Epithelial cell of proximal tubule (primary cell): Measurements from ENCODE around the gene OR2A12. TPM values are rescaled to one million over a fixed set of nuclear protein-coding genes. Genes with fewer than 3 reads are reported as not detected.

Source experiments
- DNase-seq: peaks from one replicate; pipeline ENCODE4 v3.0.0-alpha.2; 2011; ENCODE audit warnings: low read depth
- H3K4me3 ChIP-seq: 2 replicates; pipeline ENCODE4 v1.5.1; 2011; ENCODE audit warnings: low read depth, mild to moderate bottlenecking, low read length
- total RNA-seq: library from RNA; depleted of rRNA; stranded (reverse); fragments of >200 nt; gene quantifications from 2 replicates; pipeline ENCODE4 v1.2.3, GENCODE V29; 2015
- TF ChIP-seq, protein P1 (sequence below): conservative IDR thresholded peaks from 2 replicates; pipeline ENCODE4 v1.5.1; 2012; ENCODE audit warnings: low read depth, mild to moderate bottlenecking, low read length

OR2A12 gene
- total RNA-seq, 1 donor from 2014 or later = not detected

DNA sequence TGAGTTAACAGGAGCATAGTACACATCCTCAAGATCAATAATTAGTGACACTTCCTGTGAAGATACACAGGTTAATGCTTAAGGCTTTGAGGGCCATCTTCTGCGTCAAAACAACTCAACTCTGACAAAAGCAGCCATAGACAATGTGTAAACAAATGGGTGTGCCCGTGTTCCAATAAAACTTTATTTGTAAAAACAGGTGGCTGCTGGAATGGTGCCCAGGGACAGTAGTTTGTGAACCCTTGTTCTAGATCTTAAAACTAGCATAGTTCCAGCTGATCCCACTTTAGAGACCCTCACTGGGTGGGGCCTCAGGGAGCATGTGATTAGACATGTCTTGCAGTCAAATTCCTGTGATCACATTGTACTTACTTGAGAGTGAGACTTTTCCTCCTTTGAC, 44.7 kb downstream of the OR2A12 start:
- TF ChIP-seq, protein P1, sequence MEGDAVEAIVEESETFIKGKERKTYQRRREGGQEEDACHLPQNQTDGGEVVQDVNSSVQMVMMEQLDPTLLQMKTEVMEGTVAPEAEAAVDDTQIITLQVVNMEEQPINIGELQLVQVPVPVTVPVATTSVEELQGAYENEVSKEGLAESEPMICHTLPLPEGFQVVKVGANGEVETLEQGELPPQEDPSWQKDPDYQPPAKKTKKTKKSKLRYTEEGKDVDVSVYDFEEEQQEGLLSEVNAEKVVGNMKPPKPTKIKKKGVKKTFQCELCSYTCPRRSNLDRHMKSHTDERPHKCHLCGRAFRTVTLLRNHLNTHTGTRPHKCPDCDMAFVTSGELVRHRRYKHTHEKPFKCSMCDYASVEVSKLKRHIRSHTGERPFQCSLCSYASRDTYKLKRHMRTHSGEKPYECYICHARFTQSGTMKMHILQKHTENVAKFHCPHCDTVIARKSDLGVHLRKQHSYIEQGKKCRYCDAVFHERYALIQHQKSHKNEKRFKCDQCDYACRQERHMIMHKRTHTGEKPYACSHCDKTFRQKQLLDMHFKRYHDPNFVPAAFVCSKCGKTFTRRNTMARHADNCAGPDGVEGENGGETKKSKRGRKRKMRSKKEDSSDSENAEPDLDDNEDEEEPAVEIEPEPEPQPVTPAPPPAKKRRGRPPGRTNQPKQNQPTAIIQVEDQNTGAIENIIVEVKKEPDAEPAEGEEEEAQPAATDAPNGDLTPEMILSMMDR = no peak
- no peak for DNase-seq
- H3K4me3 ChIP-seq = no peak overlapping the region

DNA sequence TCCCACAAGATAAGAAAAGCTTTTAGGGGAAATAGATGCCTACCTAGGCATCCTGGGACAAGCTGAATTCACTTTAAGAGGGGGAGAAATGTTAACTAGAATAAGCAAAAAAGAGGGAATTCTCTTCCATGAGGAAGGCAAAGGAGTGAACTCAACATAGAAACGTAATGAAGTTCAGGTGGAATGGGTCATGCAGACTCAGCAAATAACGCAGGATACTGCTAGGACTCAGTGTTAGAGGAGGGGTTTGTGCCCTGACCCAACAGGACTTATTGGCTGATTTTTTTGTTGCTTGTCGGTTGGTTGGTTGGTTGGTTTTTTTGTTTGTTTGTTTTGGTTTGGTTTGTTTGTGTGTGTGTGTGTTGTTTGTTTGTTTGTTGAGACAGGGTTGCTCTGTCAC, 46.2 kb downstream of the OR2A12 start:
- H3K4me3 ChIP-seq = no peak overlapping the region
- no peak for DNase-seq
- TF ChIP-seq, protein P1 = no peak

DNA sequence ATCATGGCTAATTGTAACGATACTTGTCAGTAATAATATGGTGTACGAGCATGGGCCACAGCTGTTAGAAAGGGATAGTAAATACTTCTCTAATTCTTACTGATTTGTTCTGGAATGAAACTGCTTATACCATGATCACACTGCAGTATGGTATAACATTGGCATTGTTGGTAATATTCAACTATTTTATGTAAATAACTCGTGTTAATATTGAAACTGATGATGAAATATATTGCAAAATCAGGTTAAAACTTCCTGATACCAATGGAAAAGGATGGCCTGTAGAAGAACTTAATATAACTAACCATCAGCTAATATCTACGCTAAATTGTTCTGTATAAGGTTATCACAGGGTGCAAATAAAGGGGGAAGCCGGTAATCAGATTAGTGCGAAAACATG, 47.2 kb downstream of the OR2A12 start:
- H3K4me3 ChIP-seq = no peak overlapping the region
- TF ChIP-seq, protein P1 = no peak
- no peak for DNase-seq

GRCh38 chr7:144134116-144134515, 48.0 kb downstream of the OR2A12 start:
- H3K4me3 ChIP-seq = no peak overlapping the region
- TF ChIP-seq, protein P1 = no peak
- DNase-seq = no peak

GRCh38 chr7:144137501-144137900, 51.4 kb downstream of the OR2A12 start:
- H3K4me3 ChIP-seq = no peak overlapping the region
- no peak for DNase-seq
- TF ChIP-seq, protein P1 = no peak

DNA sequence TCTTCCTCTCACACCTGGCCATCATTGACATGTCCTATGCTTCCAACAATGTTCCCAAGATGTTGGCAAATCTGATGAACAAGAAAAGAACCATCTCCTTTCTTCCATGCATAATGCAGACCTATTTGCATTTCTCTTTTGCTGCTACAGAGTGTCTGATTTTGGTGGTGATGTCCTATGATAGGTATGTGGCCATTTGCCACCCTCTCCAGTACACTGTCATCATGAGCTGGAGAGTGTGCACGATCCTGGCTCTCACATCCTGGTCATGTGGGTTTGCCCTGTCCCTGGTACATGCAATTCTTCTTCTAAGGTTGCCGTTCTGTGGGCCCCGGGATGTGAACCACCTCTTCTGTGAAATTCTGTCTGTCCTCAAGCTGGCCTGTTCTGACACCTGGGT, 56.1 kb downstream of the OR2A12 start:
- DNase-seq = no peak
- no peak overlapping the region for H3K4me3 ChIP-seq
- TF ChIP-seq, protein P1 = no peak

- TF ChIP-seq, protein P1 = no peak
- H3K4me3 ChIP-seq = no peak overlapping the region
- DNase-seq = no peak
Observed at GRCh38 chr7:144144426-144144825, 58.3 kb downstream of the OR2A12 start.
